WTC11 (cell line): ENCODE data around the gene TRAF2. TPM values are rescaled to one million over a fixed set of nuclear protein-coding genes. Genes with fewer than 3 reads are reported as not detected.

ENCODE experiments used
- ATAC-seq: fragments of 200-7000 bp; cut with Tn5 transposase; 2 replicates; pipeline ENCODE4 v1.10.0; 2021; ENCODE audit warnings: mild to moderate bottlenecking, moderate library complexity
- CTCF ChIA-PET: fragments of 300-600 bp; sonication (Branson Sonifier 250); formaldehyde crosslinking; loops from one replicate; lab custom pipeline; 2021; ENCODE audit warnings: antibody characterized with exemption; lab: Charles Lee
- POLR2A ChIA-PET: fragments of 350-600 bp; sonication (Branson Sonifier 250); formaldehyde crosslinking; loops from one replicate; lab custom pipeline; 2021; ENCODE audit warnings: antibody characterized with exemption; lab: Charles Lee
- DNase-seq: peaks from one replicate; pipeline ENCODE4 v3.0.0; 2021; ENCODE audit warnings: low spot score
- H3K27ac Mint-ChIP-seq: 2 replicates; pipeline ENCODE4 v1.8.0; 2021; ENCODE audit warnings: mixed read lengths
- H3K27me3 Mint-ChIP-seq: 2 replicates; pipeline ENCODE4 v1.8.0; 2021; ENCODE audit warnings: low read depth, mild to moderate bottlenecking, moderate library complexity, mixed read lengths
- H3K36me3 Mint-ChIP-seq: 2 replicates; pipeline ENCODE4 v1.8.0; 2021; ENCODE audit warnings: mixed read lengths
- H3K4me1 Mint-ChIP-seq: 2 replicates; pipeline ENCODE4 v1.8.0; 2022; ENCODE audit warnings: mixed read lengths
- H3K4me3 Mint-ChIP-seq: 2 replicates; pipeline ENCODE4 v1.8.0; 2021; ENCODE audit warnings: mild to moderate bottlenecking, moderate library complexity, mixed read lengths
- H3K9me3 Mint-ChIP-seq: 2 replicates; pipeline ENCODE4 v1.8.0; 2021; ENCODE audit warnings: mixed read lengths
- ATF2 ChIP-seq: sonication (generic); formaldehyde crosslinking; IDR thresholded peaks from 2 replicates; pipeline ENCODE4 v1.8.1; 2022; ENCODE audit warnings: low read depth, missing genetic modification reagents, borderline replicate concordance
- ATF6 ChIP-seq: sonication (generic); formaldehyde crosslinking; IDR thresholded peaks from 2 replicates; pipeline ENCODE4 v1.8.1; 2023; ENCODE audit warnings: mild to moderate bottlenecking, missing genetic modification reagents
- CREB1 ChIP-seq: sonication (generic); formaldehyde crosslinking; IDR thresholded peaks from 2 replicates; pipeline ENCODE4 v1.8.0; 2023; ENCODE audit warnings: mild to moderate bottlenecking, missing genetic modification reagents
- ERG ChIP-seq: fragments of 250-450 bp; sonication (Bioruptor Pico); IDR thresholded peaks from 2 replicates; pipeline ENCODE4 v1.8.0; 2021; ENCODE audit warnings: mild to moderate bottlenecking
- FOXP1 ChIP-seq: sonication (generic); formaldehyde crosslinking; IDR thresholded peaks from 2 replicates; pipeline ENCODE4 v1.8.0; 2022; ENCODE audit warnings: missing genetic modification reagents, mild to moderate bottlenecking, moderate library complexity, borderline replicate concordance
- MAX ChIP-seq: sonication (generic); formaldehyde crosslinking; IDR thresholded peaks from 2 replicates; pipeline ENCODE4 v1.8.0; 2022; ENCODE audit warnings: mild to moderate bottlenecking, missing genetic modification reagents
- RORB ChIP-seq: fragments of 250-450 bp; sonication (Bioruptor Pico); IDR thresholded peaks from 2 replicates; pipeline ENCODE4 v1.9.0; 2021; ENCODE audit warnings: mild to moderate bottlenecking
- SMAD4 ChIP-seq: sonication (generic); formaldehyde crosslinking; IDR thresholded peaks from 2 replicates; pipeline ENCODE4 v1.8.0; 2022; ENCODE audit warnings: mild to moderate bottlenecking, missing genetic modification reagents
- TCF7 ChIP-seq: sonication (generic); formaldehyde crosslinking; IDR thresholded peaks from 2 replicates; pipeline ENCODE4 v1.8.0; 2022; ENCODE audit warnings: mild to moderate bottlenecking, low read depth, missing genetic modification reagents, moderate library complexity
- ZNF121 ChIP-seq: sonication (generic); formaldehyde crosslinking; IDR thresholded peaks from 2 replicates; pipeline ENCODE4 v1.8.0; 2023; ENCODE audit warnings: missing genetic modification reagents
- ZNF138 ChIP-seq: sonication (generic); formaldehyde crosslinking; conservative IDR thresholded peaks from 2 replicates; pipeline ENCODE4 v1.8.1; 2022; ENCODE audit warnings: mild to moderate bottlenecking, moderate library complexity, missing genetic modification reagents
- ZNF219 ChIP-seq: sonication (generic); formaldehyde crosslinking; IDR thresholded peaks from 2 replicates; pipeline ENCODE4 v1.8.0; 2023; ENCODE audit warnings: missing genetic modification reagents, mild to moderate bottlenecking, borderline replicate concordance
- ZNF232 ChIP-seq: sonication (generic); formaldehyde crosslinking; IDR thresholded peaks from 2 replicates; pipeline ENCODE4 v1.8.0; 2022; ENCODE audit warnings: mild to moderate bottlenecking, missing genetic modification reagents
- ZNF532 ChIP-seq: fragments of 250-450 bp; sonication (Bioruptor Pico); IDR thresholded peaks from 2 replicates; pipeline ENCODE4 v1.9.0; 2021; ENCODE audit warnings: mild to moderate bottlenecking, borderline replicate concordance
- total RNA-seq: library from RNA; stranded (reverse); gene quantifications from 3 replicates; pipeline ENCODE4 v1.2.3, GENCODE V29; 2021
- TF ChIP-seq, protein P1 (sequence below): fragments of 250-450 bp; sonication (Bioruptor Pico); IDR thresholded peaks from 2 replicates; pipeline ENCODE4 v1.9.0; 2021; ENCODE audit warnings: moderate library complexity, mild to moderate bottlenecking, inconsistent platforms, borderline replicate concordance

TRAF2 gene
- total RNA-seq, 1 experiment from 2014 or later: 55.0 TPM

- TF ChIP-seq ATF2 (CRISPR knock-in tag) (no peak), ZNF532 (CRISPR knock-in tag) (no peak), ZNF219 (CRISPR knock-in tag) (no peak), ZNF121 (CRISPR knock-in tag) (no peak), ZNF138 (CRISPR knock-in tag) (no peak), ATF6 (no peak)
- TF ChIP-seq, protein P1, sequence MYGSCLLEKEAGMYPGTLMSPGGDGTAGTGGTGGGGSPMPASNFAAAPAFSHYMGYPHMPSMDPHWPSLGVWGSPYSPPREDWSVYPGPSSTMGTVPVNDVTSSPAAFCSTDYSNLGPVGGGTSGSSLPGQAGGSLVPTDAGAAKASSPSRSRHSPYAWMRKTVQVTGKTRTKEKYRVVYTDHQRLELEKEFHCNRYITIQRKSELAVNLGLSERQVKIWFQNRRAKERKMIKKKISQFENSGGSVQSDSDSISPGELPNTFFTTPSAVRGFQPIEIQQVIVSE (CRISPR knock-in tag): no peak
Observed at GRCh38 chr9:136926154-136926704, 39.9 kb downstream of the TRAF2 start (continued).

DNA sequence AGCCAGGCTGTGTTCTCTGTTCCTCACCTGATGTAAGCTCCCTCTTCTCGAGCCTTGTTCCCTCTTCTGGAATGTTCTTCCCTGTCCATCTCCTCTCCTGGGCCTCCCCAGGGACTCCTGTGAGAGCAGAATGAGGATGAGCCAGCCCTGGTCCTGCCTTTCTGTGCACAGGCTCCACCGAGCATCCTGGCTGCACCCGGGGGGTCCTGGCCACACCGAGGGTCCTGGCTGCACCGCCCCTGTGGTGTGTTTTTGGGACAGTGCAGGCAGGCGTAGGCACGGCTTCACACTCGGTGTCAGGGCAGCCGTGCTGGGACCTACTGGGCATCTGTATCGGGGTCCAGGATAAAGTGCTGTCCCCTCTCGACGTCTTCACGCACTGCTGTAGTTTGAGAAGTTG, 40.4 kb downstream of the TRAF2 start:
- no peak for ATAC-seq
- H3K9me3 Mint-ChIP-seq: no peaks in the 10 kb centered on the region
- no peak for DNase-seq
- no peaks in the 10 kb centered on the region for H3K27me3 Mint-ChIP-seq
- TF ChIP-seq CREB1 (CRISPR knock-in tag) (no peak), ZNF232 (no peak), TCF7 (CRISPR knock-in tag) (no peak), ERG (CRISPR knock-in tag) (no peak), SMAD4 (CRISPR knock-in tag) (no peak), FOXP1 (CRISPR knock-in tag) (no peak), RORB (CRISPR knock-in tag) (no peak), MAX (CRISPR knock-in tag) (no peak)
- 0 out of 2 replicates have a peak overlapping the region, but pooled peaks have one; percentile 15 for H3K27ac Mint-ChIP-seq
- H3K36me3 Mint-ChIP-seq: peaks cover 41% of the 10 kb centered on the region
- ChIA-PET CTCF (interaction anchor here (1.3 to 1.7 kb wide), 2 partner anchors 12 to 21 kb away, joined by 3 to 6 read pairs; no protein-coding TSS in a partner anchor), POLR2A (no interaction called here)
- no peak overlapping the region for H3K4me3 Mint-ChIP-seq
- no peaks in the 10 kb centered on the region for H3K4me1 Mint-ChIP-seq
